Effector memory CD8-positive, alpha-beta T cell (primary cell): ENCODE data around the gene RAD51C.
"Not testable (repeated sequence)": the region's sequence is repeated elsewhere in the genome, so short reads cannot be mapped to it uniquely, and the experiment has no call there.

Source experiments
- ATAC-seq: fragments of 150-1000 bp; cut with Tn5 transposase; replicated peaks from 2 replicates; pipeline ENCODE4 v1.10.0; 2021; ENCODE audit warnings: mild to moderate bottlenecking, moderate library complexity
- DNase-seq, 3 experiments: peaks; one replicate each; pipeline ENCODE4 v3.0.0; 2021
- H3K27ac Mint-ChIP-seq, 2 donors: one replicate each; pipeline ENCODE4 v1.8.0; 2022; ENCODE audit warnings: mild to moderate bottlenecking in 2 of 2, mixed read lengths in 2 of 2, moderate library complexity in 2 of 2
- H3K27me3 Mint-ChIP-seq, 2 donors: one replicate each; pipeline ENCODE4 v1.8.0; 2022; ENCODE audit warnings: mixed read lengths in 2 of 2
- H3K36me3 Mint-ChIP-seq: one replicate; pipeline ENCODE4 v1.8.0; 2022; ENCODE audit warnings: mild to moderate bottlenecking, moderate library complexity, mixed read lengths; ENCODE audit not compliant: insufficient read depth
- H3K4me1 Mint-ChIP-seq, 2 donors: one replicate each; pipeline ENCODE4 v1.8.0; 2022; ENCODE audit warnings: low read depth in 2 of 2, mixed read lengths in 2 of 2
- H3K4me3 Mint-ChIP-seq, 2 donors: one replicate each; pipeline ENCODE4 v1.8.0; 2022; ENCODE audit warnings: mild to moderate bottlenecking in 2 of 2, mixed read lengths in 2 of 2, moderate library complexity in 2 of 2
- H3K9me3 Mint-ChIP-seq, 2 donors: one replicate each; pipeline ENCODE4 v1.8.0; 2022; ENCODE audit warnings: mixed read lengths in 2 of 2

RAD51C gene

DNA sequence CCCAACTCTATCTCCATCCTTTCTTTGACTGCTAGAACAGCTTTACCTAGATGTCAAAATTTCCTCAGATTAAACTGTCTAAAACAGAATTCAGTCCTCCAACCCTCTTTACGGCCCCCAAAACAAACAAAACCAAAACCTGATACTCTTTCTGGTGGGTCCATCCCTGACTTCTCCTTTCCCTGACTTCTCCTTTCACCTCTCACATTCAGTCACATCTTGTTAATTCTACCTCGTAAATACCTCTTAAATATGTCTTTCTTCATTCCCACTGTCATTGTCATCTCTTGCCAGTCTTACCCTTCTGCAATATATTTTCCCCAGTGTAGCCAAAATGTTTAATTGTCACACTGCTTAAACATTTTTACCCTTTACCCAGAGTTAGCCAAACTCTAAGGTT lies 67.8 kb downstream of the RAD51C start:
- H3K27me3 Mint-ChIP-seq, result peaks cover 52 to 58% of the 10 kb centered on the region in 2 donors

DNA sequence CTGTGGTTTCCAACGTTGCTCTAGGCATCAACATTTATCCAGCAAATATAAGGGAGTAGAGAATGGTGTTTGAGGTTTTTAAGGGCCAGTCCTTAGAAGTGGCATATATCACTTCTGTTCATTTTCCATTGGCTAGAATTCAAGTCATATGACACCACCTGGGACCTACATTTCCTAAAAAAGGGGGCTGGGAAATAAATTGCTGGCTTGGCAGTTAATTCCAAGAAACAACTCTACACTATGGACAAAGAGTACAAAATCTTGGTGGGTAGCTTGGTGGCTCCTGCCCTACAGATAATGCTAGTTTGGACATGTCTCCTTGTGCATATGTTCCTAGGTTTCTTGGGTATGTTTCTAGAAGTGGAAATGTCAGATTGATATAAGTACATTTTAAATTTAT lies 70.9 kb downstream of the RAD51C start:
- ATAC-seq (no peak), DNase-seq (no peak)
- H3K27ac Mint-ChIP-seq, result no peak overlapping the region
- H3K4me3 Mint-ChIP-seq, result no peak overlapping the region
- H3K9me3 Mint-ChIP-seq, result no peaks in the 10 kb centered on the region
- H3K27me3 Mint-ChIP-seq, result peaks cover 36 to 45% of the 10 kb centered on the region in 2 donors
- H3K36me3 Mint-ChIP-seq, result no peaks in the 10 kb centered on the region
- no peaks in the 10 kb centered on the region for H3K4me1 Mint-ChIP-seq

More for the DNA sequence above, 67.8 kb downstream of the RAD51C start:
- no peak overlapping the region for H3K27ac Mint-ChIP-seq
- ATAC-seq, result no peak
- H3K4me1 Mint-ChIP-seq, result peaks cover 8 to 9% of the 10 kb centered on the region in 2 donors
- no peaks in the 10 kb centered on the region for H3K36me3 Mint-ChIP-seq
- H3K9me3 Mint-ChIP-seq, result no peaks in the 10 kb centered on the region
- no peak for DNase-seq
- no peak overlapping the region for H3K4me3 Mint-ChIP-seq

DNA sequence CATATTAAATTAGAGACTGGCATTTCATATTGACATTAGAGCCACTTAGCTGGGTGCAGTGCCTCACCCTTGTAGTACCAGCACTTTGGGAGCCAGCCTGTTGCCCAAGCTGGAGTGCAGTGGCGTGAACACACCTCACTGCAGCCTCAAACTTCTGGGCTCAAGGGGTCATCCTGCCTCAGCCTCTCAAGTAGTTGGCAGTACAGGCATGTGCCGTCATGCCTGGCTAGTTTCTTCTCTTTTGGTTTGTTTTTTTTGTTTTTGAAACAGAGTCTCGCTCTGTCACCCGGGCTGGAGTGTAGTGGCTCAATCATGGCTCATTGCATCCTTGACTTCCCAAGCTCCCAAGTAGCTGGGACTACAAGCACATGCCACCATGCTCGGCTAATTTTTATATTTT lies 72.0 kb downstream of the RAD51C start:
- Mint-ChIP-seq H3K9me3 (no peaks in the 10 kb centered on the region), H3K4me1 (no peaks in the 10 kb centered on the region), H3K27ac (no peak overlapping the region), H3K36me3 (no peaks in the 10 kb centered on the region), H3K27me3 (peaks cover 30 to 39% of the 10 kb centered on the region in 2 donors), H3K4me3 (no peak overlapping the region)
- ATAC-seq (no peak), DNase-seq (no peak)

DNA sequence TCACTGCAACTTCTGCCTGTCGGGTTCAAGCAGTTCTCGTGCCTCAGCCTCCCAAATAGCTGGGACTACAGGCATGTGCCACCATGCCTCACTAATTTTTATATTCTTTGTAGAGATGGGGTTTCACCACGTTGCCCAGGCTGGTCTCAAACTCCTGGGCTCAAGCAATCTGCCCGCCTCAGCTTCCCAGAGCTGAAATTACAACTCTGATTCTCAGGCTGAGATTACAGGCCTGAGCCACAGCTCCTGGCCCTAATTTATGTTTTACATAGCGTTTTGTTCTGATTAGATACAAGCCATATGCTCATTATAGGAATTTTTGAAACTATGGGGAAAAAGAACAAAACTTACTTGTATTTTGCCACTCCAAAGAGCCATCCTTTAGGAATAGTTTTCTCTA lies 86.1 kb downstream of the RAD51C start:
- not testable (repeated sequence) for H3K4me3 Mint-ChIP-seq, H3K9me3 Mint-ChIP-seq, H3K27ac Mint-ChIP-seq, H3K36me3 Mint-ChIP-seq, H3K27me3 Mint-ChIP-seq, DNase-seq, ATAC-seq, H3K4me1 Mint-ChIP-seq

DNA sequence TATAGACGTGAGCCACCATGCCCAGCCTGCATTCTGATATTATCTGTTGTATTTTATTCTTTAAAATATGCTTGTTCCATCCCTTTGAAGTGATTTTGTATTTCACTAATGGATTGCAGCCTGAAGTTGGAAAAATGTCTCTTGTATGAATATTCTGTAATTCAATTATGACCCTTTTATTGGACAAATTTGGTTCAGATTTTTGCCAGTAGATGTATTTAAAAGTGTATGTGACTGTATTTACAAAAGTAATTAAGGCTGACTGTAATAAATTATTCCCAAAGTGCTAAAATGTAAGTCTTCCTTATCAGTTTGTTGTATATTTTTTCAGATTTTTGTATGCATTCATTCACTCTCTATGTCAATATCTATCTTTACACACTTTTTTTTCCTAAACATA lies 87.0 kb downstream of the RAD51C start:
- Mint-ChIP-seq H3K27ac (no peak overlapping the region), H3K9me3 (no peaks in the 10 kb centered on the region), H3K4me3 (no peak overlapping the region), H3K36me3 (no peaks in the 10 kb centered on the region), H3K4me1 (no peaks in the 10 kb centered on the region), H3K27me3 (no peaks in the 10 kb centered on the region)
- no peak for ATAC-seq
- DNase-seq, result no peak

DNA sequence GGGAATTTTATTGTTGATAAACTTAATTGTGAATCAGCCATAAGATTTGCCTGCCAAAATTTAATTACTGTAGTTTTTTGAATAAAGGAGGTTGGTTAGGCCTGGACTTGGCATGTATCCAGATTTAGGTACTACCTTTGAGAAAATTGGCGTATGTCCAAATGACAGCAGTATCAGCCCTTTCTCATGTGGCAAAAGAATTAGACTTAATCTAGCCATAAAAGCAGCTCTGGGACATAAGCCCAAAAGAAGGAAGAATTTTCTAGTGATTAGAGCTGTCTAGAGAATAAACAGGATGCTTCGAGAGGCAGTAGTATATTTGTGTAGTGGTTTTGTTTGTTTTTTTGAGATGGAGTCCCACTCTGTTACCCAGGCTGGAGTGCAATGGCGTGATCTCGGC lies 91.0 kb downstream of the RAD51C start:
- H3K27ac Mint-ChIP-seq, result no peak overlapping the region

DNA sequence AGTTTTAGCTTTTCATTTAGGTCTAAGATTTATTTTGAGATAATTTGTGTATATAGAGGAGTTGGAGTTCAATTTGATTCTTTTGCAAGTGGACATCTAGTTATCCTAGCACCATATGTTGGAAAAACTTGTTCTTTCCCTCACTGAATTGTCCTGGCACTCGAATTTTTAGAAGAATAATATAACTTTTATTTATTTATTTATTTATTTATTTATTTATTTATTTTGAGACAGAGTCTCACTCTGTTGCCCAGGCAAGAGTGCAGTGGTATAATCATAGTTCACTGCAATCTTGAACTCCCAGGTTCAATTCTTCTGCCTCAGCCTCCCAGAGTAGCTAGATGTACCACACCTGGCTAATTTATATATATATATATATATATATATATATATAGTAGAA lies 92.7 kb downstream of the RAD51C start:
- no peak for ATAC-seq
- Mint-ChIP-seq H3K9me3 (no peaks in the 10 kb centered on the region), H3K27me3 (no peaks in the 10 kb centered on the region), H3K4me3 (no peak overlapping the region), H3K36me3 (no peaks in the 10 kb centered on the region), H3K4me1 (no peaks in the 10 kb centered on the region), H3K27ac (no peak overlapping the region)
- no peak for DNase-seq

More for the DNA sequence above, 91.0 kb downstream of the RAD51C start:
- H3K9me3 Mint-ChIP-seq, result no peaks in the 10 kb centered on the region
- H3K4me1 Mint-ChIP-seq, result no peaks in the 10 kb centered on the region
- H3K36me3 Mint-ChIP-seq, result no peaks in the 10 kb centered on the region
- H3K27me3 Mint-ChIP-seq, result no peaks in the 10 kb centered on the region
- no peak overlapping the region for H3K4me3 Mint-ChIP-seq
- no peak for ATAC-seq
- no peak for DNase-seq
